Measurements from ENCODE around the gene TNRC18. TPM values are rescaled to one million over a fixed set of nuclear protein-coding genes. Genes with fewer than 3 reads are reported as not detected.
A peak's percentile ranks its signal among the peaks of the same experiment; 100 is the strongest.

TNRC18 gene
- total RNA-seq, 2 donors from 2014 or later: 84.0 to 90.9 TPM

GRCh38 chr7:5303061-5303460 is 120.6 kb downstream of the TNRC18 start:
- DNase-seq: no peak
- TF ChIP-seq, protein P1, sequence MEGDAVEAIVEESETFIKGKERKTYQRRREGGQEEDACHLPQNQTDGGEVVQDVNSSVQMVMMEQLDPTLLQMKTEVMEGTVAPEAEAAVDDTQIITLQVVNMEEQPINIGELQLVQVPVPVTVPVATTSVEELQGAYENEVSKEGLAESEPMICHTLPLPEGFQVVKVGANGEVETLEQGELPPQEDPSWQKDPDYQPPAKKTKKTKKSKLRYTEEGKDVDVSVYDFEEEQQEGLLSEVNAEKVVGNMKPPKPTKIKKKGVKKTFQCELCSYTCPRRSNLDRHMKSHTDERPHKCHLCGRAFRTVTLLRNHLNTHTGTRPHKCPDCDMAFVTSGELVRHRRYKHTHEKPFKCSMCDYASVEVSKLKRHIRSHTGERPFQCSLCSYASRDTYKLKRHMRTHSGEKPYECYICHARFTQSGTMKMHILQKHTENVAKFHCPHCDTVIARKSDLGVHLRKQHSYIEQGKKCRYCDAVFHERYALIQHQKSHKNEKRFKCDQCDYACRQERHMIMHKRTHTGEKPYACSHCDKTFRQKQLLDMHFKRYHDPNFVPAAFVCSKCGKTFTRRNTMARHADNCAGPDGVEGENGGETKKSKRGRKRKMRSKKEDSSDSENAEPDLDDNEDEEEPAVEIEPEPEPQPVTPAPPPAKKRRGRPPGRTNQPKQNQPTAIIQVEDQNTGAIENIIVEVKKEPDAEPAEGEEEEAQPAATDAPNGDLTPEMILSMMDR (IDR thresholded peaks at IDR 0.05): no peak
- H3K27me3 ChIP-seq: no peaks in the 10 kb centered on the region
- H3K4me1 ChIP-seq: no peaks in the 10 kb centered on the region
- intact Hi-C loops (cut with DNase I): no loop called here
- no peaks in the 10 kb centered on the region for H3K9me3 ChIP-seq
- no peaks in the 10 kb centered on the region for H3K36me3 ChIP-seq
- no peak overlapping the region for H3K4me3 ChIP-seq
- H3K27ac ChIP-seq: no peak overlapping the region
- no peak overlapping the region for H3K9ac ChIP-seq (ENCODE audit: low read depth in 2 of 2, low read length in 2 of 2)

- no peaks in the 10 kb centered on the region for H3K27me3 ChIP-seq
- H3K9ac ChIP-seq (ENCODE audit: low read depth in 2 of 2, low read length in 2 of 2): no peak overlapping the region
- no peak overlapping the region for H3K4me3 ChIP-seq
- TF ChIP-seq, protein P1 (IDR thresholded peaks at IDR 0.05): no peak
- no peak overlapping the region for H3K27ac ChIP-seq
- DNase-seq: no peak
- no peaks in the 10 kb centered on the region for H3K4me1 ChIP-seq
- no peaks in the 10 kb centered on the region for H3K36me3 ChIP-seq
- H3K9me3 ChIP-seq: no peaks in the 10 kb centered on the region
- intact Hi-C loops (cut with DNase I): no loop called here
Observed at GRCh38 chr7:5302577-5302976, 121.1 kb downstream of the TNRC18 start.

DNA sequence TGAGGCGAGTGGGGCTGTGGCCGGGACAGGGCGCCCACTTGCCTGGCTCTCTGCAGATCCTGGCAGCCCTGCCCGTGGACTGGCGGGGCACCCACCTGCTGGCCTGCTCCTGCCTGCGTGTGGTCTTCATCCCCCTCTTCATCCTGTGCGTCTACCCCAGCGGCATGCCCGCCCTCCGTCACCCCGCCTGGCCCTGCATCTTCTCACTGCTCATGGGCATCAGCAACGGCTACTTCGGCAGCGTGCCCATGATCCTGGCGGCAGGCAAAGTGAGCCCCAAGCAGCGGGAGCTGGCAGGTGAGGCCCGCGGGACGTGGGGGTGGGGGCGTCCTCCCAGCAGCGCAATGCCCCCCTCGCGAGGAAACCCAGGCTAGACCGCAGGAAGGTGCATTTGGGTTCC is 123.3 kb downstream of the TNRC18 start:
- no peak for DNase-seq
- TF ChIP-seq, protein P1 (IDR thresholded peaks at IDR 0.05): no peak
- intact Hi-C loops (cut with DNase I): no loop called here

DNA sequence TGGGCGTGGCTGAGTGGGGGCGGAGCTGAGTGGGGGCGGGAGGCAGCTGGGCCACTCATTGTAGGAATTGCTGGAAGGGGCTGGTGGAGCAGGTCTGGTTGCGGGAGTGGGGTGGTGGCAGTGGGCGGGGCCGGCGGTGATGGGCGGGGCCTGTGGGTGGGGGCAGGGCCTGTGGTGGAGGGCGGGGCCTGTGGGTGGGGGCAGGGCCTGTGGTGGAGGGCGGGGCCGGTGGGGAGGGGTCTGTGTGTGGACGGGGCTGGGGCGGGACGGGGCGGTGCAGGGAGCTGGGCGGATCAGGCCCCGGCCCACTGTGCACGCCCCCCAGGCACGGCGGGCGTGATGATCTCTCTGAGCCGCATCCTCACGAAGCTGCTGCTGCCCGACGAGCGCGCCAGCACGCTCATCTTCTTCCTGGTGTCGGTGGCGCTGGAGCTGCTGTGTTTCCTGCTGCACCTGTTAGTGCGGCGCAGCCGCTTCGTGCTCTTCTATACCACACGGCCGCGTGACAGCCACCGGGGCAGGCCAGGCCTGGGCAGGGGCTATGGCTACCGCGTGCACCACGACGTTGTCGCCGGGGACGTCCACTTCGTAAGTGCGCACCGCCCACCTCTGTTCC is 126.9 kb downstream of the TNRC18 start:
- no peak for DNase-seq
- no peak overlapping the region for H3K4me3 ChIP-seq
- TF ChIP-seq, protein P1 (IDR thresholded peaks at IDR 0.05): no peak

More for the DNA sequence above, 123.3 kb downstream of the TNRC18 start:
- Histone ChIP-seq H3K4me1 (no peaks in the 10 kb centered on the region), H3K27me3 (no peaks in the 10 kb centered on the region), H3K4me3 (no peak overlapping the region), H3K36me3 (no peaks in the 10 kb centered on the region), H3K9me3 (no peaks in the 10 kb centered on the region), H3K9ac (ENCODE audit: low read depth in 2 of 2, low read length in 2 of 2) (no peak overlapping the region), H3K27ac (no peak overlapping the region)

DNA sequence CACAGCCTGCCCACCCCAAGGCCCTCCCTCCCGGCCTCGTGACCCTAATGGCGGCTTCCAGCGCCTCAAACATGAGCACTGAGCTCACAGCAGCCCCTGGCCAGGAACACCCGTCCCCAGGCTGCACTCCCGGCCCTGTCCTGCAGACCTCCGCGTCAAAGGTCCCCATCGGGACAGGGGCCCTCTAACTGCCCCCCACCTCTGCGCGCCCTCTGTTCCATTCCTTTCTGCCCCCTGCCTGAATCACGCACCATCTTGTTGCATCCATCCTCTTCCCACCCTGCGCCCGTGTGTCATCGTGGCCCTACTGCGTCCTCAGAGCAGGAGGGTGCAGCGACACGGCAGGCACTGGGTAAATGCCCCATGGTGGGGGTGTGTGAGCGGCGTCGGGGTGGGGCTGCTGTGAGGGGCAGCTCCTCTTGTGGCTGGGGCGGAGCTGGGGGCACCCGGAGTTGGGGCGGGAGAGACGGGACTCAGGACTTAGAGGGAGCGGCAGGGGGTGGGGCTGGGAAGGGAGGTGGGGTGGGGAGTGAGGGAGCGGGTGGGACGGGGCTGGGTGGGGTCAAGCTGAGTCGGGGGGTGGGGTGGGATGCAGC is 127.5 kb downstream of the TNRC18 start:
- no peaks in the 10 kb centered on the region for H3K36me3 ChIP-seq
- H3K4me3 ChIP-seq: no peak overlapping the region
- H3K9ac ChIP-seq (ENCODE audit: low read depth in 2 of 2, low read length in 2 of 2): no peak overlapping the region
- intact Hi-C loops (cut with DNase I): no loop called here
- H3K4me1 ChIP-seq: no peaks in the 10 kb centered on the region
- DNase-seq: no peak
- TF ChIP-seq, protein P1 (IDR thresholded peaks at IDR 0.05): no peak
- H3K27me3 ChIP-seq: no peaks in the 10 kb centered on the region
- H3K9me3 ChIP-seq: no peaks in the 10 kb centered on the region
- H3K27ac ChIP-seq: no peak overlapping the region

More for the DNA sequence above, 126.9 kb downstream of the TNRC18 start:
- no peaks in the 10 kb centered on the region for H3K27me3 ChIP-seq
- H3K9me3 ChIP-seq: no peaks in the 10 kb centered on the region
- peak overlapping the region in 1 of 2 donors; percentile 35 for H3K9ac ChIP-seq (ENCODE audit: low read depth in 2 of 2, low read length in 2 of 2)
- no peaks in the 10 kb centered on the region for H3K4me1 ChIP-seq
- H3K36me3 ChIP-seq: no peaks in the 10 kb centered on the region
- no peak overlapping the region for H3K27ac ChIP-seq
- intact Hi-C loops (cut with DNase I): no loop called here
